NCI-H2227 (cell line): ENCODE results near the gene DNAH1.
A peak's percentile ranks its signal among the peaks of the same experiment; 100 is the strongest.

Source experiments
- DNase-seq: peaks from one replicate; lab custom pipeline; 2025; ENCODE audit not compliant: unreplicated experiment; lab: John Stamatoyannopoulos, UW

Gene DNAH1

GRCh38 chr3:52290596-52291507, 25.3 kb upstream of the DNAH1 start:
- DNase-seq, result no peak

GRCh38 chr3:52291508-52292181, 24.5 kb upstream of the DNAH1 start:
- peak; percentile 7 for DNase-seq

GRCh38 chr3:52292247-52293065, 23.7 kb upstream of the DNAH1 start:
- DNase-seq, result no peak

GRCh38 chr3:52293491-52294319, 22.4 kb upstream of the DNAH1 start:
- no peak for DNase-seq

GRCh38 chr3:52294320-52295150, 21.6 kb upstream of the DNAH1 start:
- no peak for DNase-seq

GRCh38 chr3:52295671-52296208, 20.4 kb upstream of the DNAH1 start:
- DNase-seq, result no peak

GRCh38 chr3:52297242-52298148, 18.6 kb upstream of the DNAH1 start:
- DNase-seq, result no peak

GRCh38 chr3:52298149-52299098, 17.7 kb upstream of the DNAH1 start:
- DNase-seq, result peak; percentile 18

GRCh38 chr3:52299247-52299878, 16.8 kb upstream of the DNAH1 start:
- no peak for DNase-seq

- peak; percentile 26 for DNase-seq
Measured at GRCh38 chr3:52299879-52300611, 16.1 kb upstream of the DNAH1 start.

GRCh38 chr3:52302426-52303145, 13.5 kb upstream of the DNAH1 start:
- peak; percentile 11 for DNase-seq

- DNase-seq, result no peak
Measured at GRCh38 chr3:52303811-52304210, 12.3 kb upstream of the DNAH1 start.

GRCh38 chr3:52305926-52306325, 10.2 kb upstream of the DNAH1 start:
- no peak for DNase-seq

- DNase-seq, result no peak
Measured at GRCh38 chr3:52306978-52307377, 9.1 kb upstream of the DNAH1 start.

GRCh38 chr3:52308308-52308707, 7.8 kb upstream of the DNAH1 start:
- DNase-seq, result no peak
